ENCODE results near the gene SPTB.

DNA sequence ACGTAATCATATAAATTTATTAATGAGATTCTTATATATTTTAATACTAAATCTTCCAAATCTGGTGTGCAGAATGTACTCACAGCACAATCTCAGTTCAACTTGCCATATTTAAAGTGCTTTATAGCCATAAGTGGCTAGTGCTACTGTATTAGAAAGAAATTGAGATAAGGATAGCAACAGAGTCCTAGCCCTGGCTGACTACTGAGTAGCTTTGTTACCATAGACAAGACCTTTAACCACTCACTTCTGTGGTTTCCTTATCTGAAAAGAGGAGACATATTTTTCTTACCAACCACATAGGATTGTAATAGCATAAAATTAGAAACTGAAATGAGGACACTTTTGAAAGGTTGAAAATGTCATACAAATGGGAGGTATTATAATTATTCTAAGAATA, 32.6 kb upstream of the SPTB start:
- TF ChIP-seq, protein P1, sequence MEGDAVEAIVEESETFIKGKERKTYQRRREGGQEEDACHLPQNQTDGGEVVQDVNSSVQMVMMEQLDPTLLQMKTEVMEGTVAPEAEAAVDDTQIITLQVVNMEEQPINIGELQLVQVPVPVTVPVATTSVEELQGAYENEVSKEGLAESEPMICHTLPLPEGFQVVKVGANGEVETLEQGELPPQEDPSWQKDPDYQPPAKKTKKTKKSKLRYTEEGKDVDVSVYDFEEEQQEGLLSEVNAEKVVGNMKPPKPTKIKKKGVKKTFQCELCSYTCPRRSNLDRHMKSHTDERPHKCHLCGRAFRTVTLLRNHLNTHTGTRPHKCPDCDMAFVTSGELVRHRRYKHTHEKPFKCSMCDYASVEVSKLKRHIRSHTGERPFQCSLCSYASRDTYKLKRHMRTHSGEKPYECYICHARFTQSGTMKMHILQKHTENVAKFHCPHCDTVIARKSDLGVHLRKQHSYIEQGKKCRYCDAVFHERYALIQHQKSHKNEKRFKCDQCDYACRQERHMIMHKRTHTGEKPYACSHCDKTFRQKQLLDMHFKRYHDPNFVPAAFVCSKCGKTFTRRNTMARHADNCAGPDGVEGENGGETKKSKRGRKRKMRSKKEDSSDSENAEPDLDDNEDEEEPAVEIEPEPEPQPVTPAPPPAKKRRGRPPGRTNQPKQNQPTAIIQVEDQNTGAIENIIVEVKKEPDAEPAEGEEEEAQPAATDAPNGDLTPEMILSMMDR (tag by site-specific recombination; IDR thresholded peaks at IDR 0.05): no peak
- TF ChIP-seq ZNF24 (tag by site-specific recombination; IDR thresholded peaks at IDR 0.05): no peak
- TF ChIP-seq ZNF2 (tag by site-specific recombination; IDR thresholded peaks at IDR 0.05): no peak
- TF ChIP-seq, protein P2, sequence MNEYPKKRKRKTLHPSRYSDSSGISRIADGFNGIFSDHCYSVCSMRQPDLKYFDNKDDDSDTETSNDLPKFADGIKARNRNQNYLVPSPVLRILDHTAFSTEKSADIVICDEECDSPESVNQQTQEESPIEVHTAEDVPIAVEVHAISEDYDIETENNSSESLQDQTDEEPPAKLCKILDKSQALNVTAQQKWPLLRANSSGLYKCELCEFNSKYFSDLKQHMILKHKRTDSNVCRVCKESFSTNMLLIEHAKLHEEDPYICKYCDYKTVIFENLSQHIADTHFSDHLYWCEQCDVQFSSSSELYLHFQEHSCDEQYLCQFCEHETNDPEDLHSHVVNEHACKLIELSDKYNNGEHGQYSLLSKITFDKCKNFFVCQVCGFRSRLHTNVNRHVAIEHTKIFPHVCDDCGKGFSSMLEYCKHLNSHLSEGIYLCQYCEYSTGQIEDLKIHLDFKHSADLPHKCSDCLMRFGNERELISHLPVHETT (tag by site-specific recombination; IDR thresholded peaks at IDR 0.05): no peak
- no peak for TF ChIP-seq ZNF23 (tag by site-specific recombination; IDR thresholded peaks at IDR 0.05; ENCODE audit: borderline replicate concordance)
- TF ChIP-seq, protein P3, sequence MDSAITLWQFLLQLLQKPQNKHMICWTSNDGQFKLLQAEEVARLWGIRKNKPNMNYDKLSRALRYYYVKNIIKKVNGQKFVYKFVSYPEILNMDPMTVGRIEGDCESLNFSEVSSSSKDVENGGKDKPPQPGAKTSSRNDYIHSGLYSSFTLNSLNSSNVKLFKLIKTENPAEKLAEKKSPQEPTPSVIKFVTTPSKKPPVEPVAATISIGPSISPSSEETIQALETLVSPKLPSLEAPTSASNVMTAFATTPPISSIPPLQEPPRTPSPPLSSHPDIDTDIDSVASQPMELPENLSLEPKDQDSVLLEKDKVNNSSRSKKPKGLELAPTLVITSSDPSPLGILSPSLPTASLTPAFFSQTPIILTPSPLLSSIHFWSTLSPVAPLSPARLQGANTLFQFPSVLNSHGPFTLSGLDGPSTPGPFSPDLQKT (IDR thresholded peaks at IDR 0.05; ENCODE audit: borderline replicate concordance, low read depth, low read length): no peak
- no peak for TF ChIP-seq ZNF114 (tag by site-specific recombination; IDR thresholded peaks at IDR 0.05)
- no peak for TF ChIP-seq ZNF830 (tag by site-specific recombination; IDR thresholded peaks at IDR 0.05; ENCODE audit: low read depth)

Data from HEK293 (cell line).